Hepatocyte (in vitro differentiated cells): ENCODE results near the gene SLC39A11.

Source experiments
- CTCF ChIP-seq: fragments of 200-600 bp; sonication (generic); IDR thresholded peaks from 2 replicates; pipeline ENCODE4 v1.5.1; 2016; ENCODE audit warnings: antibody characterized with exemption, mild to moderate bottlenecking; ENCODE audit not compliant: poor library complexity
- EZH2 ChIP-seq: fragments of 200-600 bp; sonication (generic); IDR thresholded peaks from 2 replicates; pipeline ENCODE4 v1.6.1; 2016; ENCODE audit warnings: antibody characterized with exemption, mild to moderate bottlenecking, borderline replicate concordance

DNA sequence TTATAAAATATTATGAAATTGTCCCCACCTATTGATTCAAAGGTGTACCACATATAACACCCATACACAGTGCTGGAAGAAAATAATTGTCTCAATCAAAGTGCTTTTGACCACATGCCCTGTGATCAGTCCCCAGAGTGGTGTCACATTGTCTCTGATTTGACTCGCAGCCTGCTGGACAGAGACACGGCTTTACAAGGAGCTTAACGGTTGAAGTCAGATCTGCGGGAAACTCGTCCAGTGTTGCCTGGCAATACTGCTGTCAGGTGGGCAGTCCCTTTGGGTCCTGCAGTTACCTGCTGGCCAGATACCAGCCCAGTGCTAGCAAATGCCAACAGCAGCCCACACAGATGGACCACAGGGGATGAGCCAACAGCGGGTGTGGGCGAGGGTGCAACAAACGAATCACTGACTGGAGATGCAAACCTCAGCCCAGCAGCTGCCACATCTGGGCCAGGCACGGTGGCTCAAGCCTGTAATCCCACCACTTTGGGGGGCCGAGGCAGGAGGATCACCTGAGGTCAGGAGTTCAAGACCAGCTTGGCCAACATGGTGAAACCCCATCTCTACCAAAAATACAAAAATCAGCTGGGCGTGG, 46.2 kb upstream of the SLC39A11 start:
- TF ChIP-seq CTCF (no peak), EZH2 (no peak)
